ENCODE results near the gene DOC2A.
"Not testable (repeated sequence)": the region's sequence is repeated elsewhere in the genome, so short reads cannot be mapped to it uniquely, and the experiment has no call there.

The DOC2A gene

GRCh38 chr16:30027588-30028437, 17.0 kb upstream of the DOC2A start:
- no peak for DNase-seq (ENCODE audit: low spot score)

- DNase-seq (ENCODE audit: low spot score): no peak
Observed at GRCh38 chr16:30026449-30026848, 15.6 kb upstream of the DOC2A start.

GRCh38 chr16:30025574-30025973, 14.7 kb upstream of the DOC2A start:
- no peak for DNase-seq (ENCODE audit: low spot score)

- DNase-seq (ENCODE audit: low spot score): no peak
Observed at GRCh38 chr16:30025156-30025555, 14.3 kb upstream of the DOC2A start.

GRCh38 chr16:30024451-30024850, 13.6 kb upstream of the DOC2A start:
- DNase-seq (ENCODE audit: low spot score): no peak

GRCh38 chr16:30023586-30023985, 12.8 kb upstream of the DOC2A start:
- no peak for DNase-seq (ENCODE audit: low spot score)

- no peak for DNase-seq (ENCODE audit: low spot score)
Observed at GRCh38 chr16:30022887-30023286, 12.1 kb upstream of the DOC2A start, which contains the start of gene C16orf92. Gene C16orf92, plus strand, starts transcription at chr16:30023198. Its CDS starts 143 bp downstream, at chr16:30023341.

- no peak for DNase-seq (ENCODE audit: low spot score)
Observed at GRCh38 chr16:30018731-30019158, 7.9 kb upstream of the DOC2A start.

- not testable (repeated sequence) for DNase-seq (ENCODE audit: low spot score)
Observed at GRCh38 chr16:30017937-30018336, 7.1 kb upstream of the DOC2A start.

GRCh38 chr16:30017277-30017656, 6.4 kb upstream of the DOC2A start:
- DNase-seq (ENCODE audit: low spot score): no peak

- no peak for DNase-seq (ENCODE audit: low spot score)
Observed at GRCh38 chr16:30016555-30017276, 5.9 kb upstream of the DOC2A start.

GRCh38 chr16:30015450-30015849, 4.6 kb upstream of the DOC2A start:
- not testable (repeated sequence) for DNase-seq (ENCODE audit: low spot score)

- not testable (repeated sequence) for DNase-seq (ENCODE audit: low spot score)
Observed at GRCh38 chr16:30012598-30012997, 1.8 kb upstream of the DOC2A start.

- no peak for DNase-seq (ENCODE audit: low spot score)
Observed at GRCh38 chr16:30011714-30012504, 1.1 kb upstream of the DOC2A start.

GRCh38 chr16:30009990-30010843, 610 bp downstream of the DOC2A start:
- DNase-seq (ENCODE audit: low spot score): no peak

- DNase-seq (ENCODE audit: low spot score): no peak
Observed at GRCh38 chr16:30009085-30009862, 1.6 kb downstream of the DOC2A start.

GRCh38 chr16:30007378-30007895, 3.4 kb downstream of the DOC2A start:
- no peak for DNase-seq (ENCODE audit: low spot score)

GRCh38 chr16:30006659-30007377, 4.0 kb downstream of the DOC2A start:
- DNase-seq (ENCODE audit: low spot score): no peak

- no peak for DNase-seq (ENCODE audit: low spot score)
Observed at GRCh38 chr16:30006095-30006473, 4.7 kb downstream of the DOC2A start.
